ENCODE results near the gene ROBO4.

- no peak for TF ChIP-seq CTCF (IDR thresholded peaks at IDR 0.05; ENCODE audit: insufficient read depth, low read length, poor library complexity, severe bottlenecking)
- no peak for TF ChIP-seq EZH2phosphoT487 (conservative IDR thresholded peaks at IDR 0.05; ENCODE audit: low read length)
These were observed 12.7 kb downstream of the ROBO4 start for GRCh38 chr11:124884869-124885479.

Measured in SU-DHL-6 (cell line).